K562 (cell line): Measurements from ENCODE around the gene ZCWPW1. TPM values are rescaled to one million over a fixed set of nuclear protein-coding genes. Genes with fewer than 3 reads are reported as not detected.

Source experiments
- FOXK2 ChIP-seq, 2 experiments: fragments of 450-650 bp; IDR thresholded peaks in 1 of 2; conservative IDR thresholded peaks in 1 of 2; 2 replicates each; pipeline ENCODE4 v1.6.1; 2016; ENCODE audit warnings: low read depth in 2 of 2, mild to moderate bottlenecking in 1 of 2
- GTF2E2 ChIP-seq: fragments of 200-800 bp; sonication (Bioruptor generic); IDR thresholded peaks from 2 replicates; pipeline ENCODE4 v1.6.1; 2016; ENCODE audit warnings: missing genetic modification characterization, missing compliant biosample characterization
- HNRNPK ChIP-seq: fragments of 200-400 bp; formaldehyde crosslinking; IDR thresholded peaks from one replicate; pipeline ENCODE4 v1.6.1; 2018; ENCODE audit warnings: mild to moderate bottlenecking, low read depth, low read length; ENCODE audit not compliant: poor library complexity, severe bottlenecking
- RAD21 ChIP-seq, 2 experiments: fragments of 250-450 bp in 1 of 2; fragments of 450-650 bp in 1 of 2; sonication (Bioruptor Pico) in 1 of 2; formaldehyde crosslinking in 1 of 2; IDR thresholded peaks in 1 of 2; conservative IDR thresholded peaks in 1 of 2; 2 replicates each; pipeline versions ENCODE4 v1.4.0 to v1.8.0; 2020 to 2022; ENCODE audit warnings: mild to moderate bottlenecking in 2 of 2, moderate library complexity in 1 of 2
- SMC3 ChIP-seq: conservative IDR thresholded peaks from 2 replicates; pipeline ENCODE4 v1.6.1; 2011; ENCODE audit warnings: low read depth, low read length, improper control_type of control experiment; ENCODE audit not compliant: insufficient read depth
- STAG1 ChIP-seq: sonication (generic); formaldehyde crosslinking; IDR thresholded peaks from 2 replicates; pipeline ENCODE4 v1.5.0; 2020; ENCODE audit warnings: missing genetic modification reagents, borderline replicate concordance
- ZNF561 ChIP-seq: fragments of 450-650 bp; formaldehyde crosslinking; conservative IDR thresholded peaks from 2 replicates; pipeline ENCODE4 v1.4.0; 2020; ENCODE audit warnings: mild to moderate bottlenecking, moderate library complexity
- ZNF584 ChIP-seq: fragments of 200-800 bp; sonication (Bioruptor generic); IDR thresholded peaks from 2 replicates; pipeline ENCODE4 v1.6.1; 2016; ENCODE audit warnings: low read depth, mild to moderate bottlenecking, missing genetic modification characterization, missing compliant biosample characterization
- polyA plus RNA-seq, 8 experiments: library from polyadenylated mRNA; depleted of rRNA in 4 of 8; stranded (reverse) in 5 of 8; unstranded in 3 of 8; fragments of >200 nt; fragmentation: Nextera tagmentation in 2 of 8; fragmentation: Illumina TruSeq in 1 of 8; extraction: Ambion mirVana in 2 of 8; extraction: Trizol in 1 of 8; gene quantifications; 2 replicates each; pipeline versions ENCODE4 v1.2.1 to v1.2.3, GENCODE V29; 2011 to 2014; ENCODE audit warnings: inconsistent platforms in 1 of 8, missing spikeins in 1 of 8
- total RNA-seq, 7 experiments: library from RNA; depleted of rRNA in 6 of 7; stranded (reverse); fragments of >200 nt in 6 of 7; fragmentation: Illumina TruSeq in 2 of 7; extraction: Trizol in 2 of 7; gene quantifications; 2 replicates each; pipeline versions ENCODE4 v1.2.1 to v1.2.3, GENCODE V29; 2011 to 2021; ENCODE audit warnings: low replicate concordance in 1 of 7
- TF ChIP-seq, protein P1 (sequence below), 2 experiments: fragments of 250-450 bp in 1 of 2; fragments of 450-650 bp in 1 of 2; sonication (Bioruptor Pico) in 1 of 2; IDR thresholded peaks; 2 replicates each; pipeline versions ENCODE4 v1.6.1 to v1.8.0; 2016 to 2021; ENCODE audit warnings: mild to moderate bottlenecking in 2 of 2, moderate library complexity in 2 of 2, missing compliant biosample characterization in 1 of 2, missing genetic modification characterization in 1 of 2
- TF ChIP-seq, protein P2 (sequence below): fragments of 200-800 bp; sonication (Bioruptor generic); IDR thresholded peaks from 2 replicates; pipeline ENCODE4 v1.6.1; 2017; ENCODE audit warnings: missing genetic modification characterization, missing compliant biosample characterization
- TF ChIP-seq, protein P3 (sequence below): fragments of 450-650 bp; IDR thresholded peaks from 2 replicates; pipeline ENCODE4 v1.6.1; 2016
- TF ChIP-seq, protein P4 (sequence below): fragments of 450-650 bp; IDR thresholded peaks from 2 replicates; pipeline ENCODE4 v1.6.1; 2014; ENCODE audit warnings: low read depth, mild to moderate bottlenecking, moderate library complexity, borderline replicate concordance
- TF ChIP-seq, protein P5 (sequence below): IDR thresholded peaks from 2 replicates; pipeline ENCODE4 v1.6.1; 2016; ENCODE audit warnings: missing genetic modification characterization, missing compliant biosample characterization

Gene ZCWPW1
- total and polyA plus RNA-seq, 9 of the 15 experiments (the other 6 are each of a cell fraction or from before 2014, with no cell fraction given): 0.18 to 1.7 (median 1.2) TPM

DNA sequence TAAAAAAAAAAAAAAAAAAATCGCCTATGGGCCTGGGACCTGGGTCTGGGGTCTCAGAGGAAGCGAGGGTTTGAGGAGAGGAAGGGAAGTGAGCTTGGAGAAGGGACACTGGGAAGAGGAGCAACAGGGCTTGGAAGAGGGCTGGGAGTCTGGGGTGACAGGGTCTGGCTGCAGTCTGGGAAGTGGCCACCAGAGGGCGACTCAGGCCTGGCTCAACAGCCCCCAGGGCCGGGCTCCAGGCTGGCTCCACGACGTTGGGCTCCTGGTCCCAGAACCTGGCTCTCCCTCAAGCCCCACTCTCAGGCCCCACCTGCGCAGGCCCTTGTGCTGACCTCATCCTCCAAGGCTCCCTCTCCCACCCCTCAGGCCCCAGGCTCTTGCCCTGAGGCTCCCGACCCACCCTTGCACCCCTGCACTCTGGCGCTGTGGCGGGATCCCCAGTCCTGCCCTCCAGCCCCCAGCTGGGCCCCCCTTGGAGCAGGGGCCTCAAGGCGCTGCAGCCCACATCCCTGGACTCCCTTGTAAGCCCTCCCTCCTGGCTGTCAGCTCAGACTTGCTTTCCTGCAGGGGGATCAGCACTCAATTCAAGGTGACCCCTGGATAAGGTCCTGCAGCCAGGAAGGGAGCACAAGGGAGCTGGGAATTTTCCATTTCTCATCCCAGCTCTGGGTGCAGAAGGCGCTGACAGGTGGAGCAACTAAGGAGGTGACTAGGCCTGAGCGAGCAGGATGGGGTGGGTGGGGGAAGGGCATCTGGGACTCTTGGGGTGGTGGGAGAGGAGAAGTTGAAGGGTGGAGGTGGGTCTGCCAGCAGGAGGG lies 40.9 kb upstream of the ZCWPW1 start (continued):
- TF ChIP-seq, protein P1, sequence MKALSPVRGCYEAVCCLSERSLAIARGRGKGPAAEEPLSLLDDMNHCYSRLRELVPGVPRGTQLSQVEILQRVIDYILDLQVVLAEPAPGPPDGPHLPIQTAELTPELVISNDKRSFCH (CRISPR knock-in tag; IDR thresholded peaks at IDR 0.05): no peak
- TF ChIP-seq, protein P1 (tag; IDR thresholded peaks at IDR 0.05): no peak
- TF ChIP-seq, protein P2, sequence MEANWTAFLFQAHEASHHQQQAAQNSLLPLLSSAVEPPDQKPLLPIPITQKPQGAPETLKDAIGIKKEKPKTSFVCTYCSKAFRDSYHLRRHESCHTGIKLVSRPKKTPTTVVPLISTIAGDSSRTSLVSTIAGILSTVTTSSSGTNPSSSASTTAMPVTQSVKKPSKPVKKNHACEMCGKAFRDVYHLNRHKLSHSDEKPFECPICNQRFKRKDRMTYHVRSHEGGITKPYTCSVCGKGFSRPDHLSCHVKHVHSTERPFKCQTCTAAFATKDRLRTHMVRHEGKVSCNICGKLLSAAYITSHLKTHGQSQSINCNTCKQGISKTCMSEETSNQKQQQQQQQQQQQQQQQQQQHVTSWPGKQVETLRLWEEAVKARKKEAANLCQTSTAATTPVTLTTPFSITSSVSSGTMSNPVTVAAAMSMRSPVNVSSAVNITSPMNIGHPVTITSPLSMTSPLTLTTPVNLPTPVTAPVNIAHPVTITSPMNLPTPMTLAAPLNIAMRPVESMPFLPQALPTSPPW: peak; percentile 62
- TF ChIP-seq ZNF584 (no peak), HNRNPK (no peak), GTF2E2 (no peak), FOXK2 (conservative IDR thresholded peaks at IDR 0.05 in 1 of 2, IDR thresholded peaks at IDR 0.05 in 1 of 2; ENCODE audit: low read depth in 2 of 2) (no peak), STAG1 (CRISPR knock-in tag) (peak; percentile 84; the same call in 1 of the 2 replicates), ZNF561 (CRISPR knock-in tag) (no peak), RAD21 (CRISPR knock-in tag; conservative IDR thresholded peaks at IDR 0.05 in 1 of 2, IDR thresholded peaks at IDR 0.05 in 1 of 2) (peak; percentile 92 to 94), SMC3 (peak; percentile 98)
- TF ChIP-seq, protein P3, sequence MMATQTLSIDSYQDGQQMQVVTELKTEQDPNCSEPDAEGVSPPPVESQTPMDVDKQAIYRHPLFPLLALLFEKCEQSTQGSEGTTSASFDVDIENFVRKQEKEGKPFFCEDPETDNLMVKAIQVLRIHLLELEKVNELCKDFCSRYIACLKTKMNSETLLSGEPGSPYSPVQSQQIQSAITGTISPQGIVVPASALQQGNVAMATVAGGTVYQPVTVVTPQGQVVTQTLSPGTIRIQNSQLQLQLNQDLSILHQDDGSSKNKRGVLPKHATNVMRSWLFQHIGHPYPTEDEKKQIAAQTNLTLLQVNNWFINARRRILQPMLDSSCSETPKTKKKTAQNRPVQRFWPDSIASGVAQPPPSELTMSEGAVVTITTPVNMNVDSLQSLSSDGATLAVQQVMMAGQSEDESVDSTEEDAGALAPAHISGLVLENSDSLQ: no peak
- TF ChIP-seq, protein P4, sequence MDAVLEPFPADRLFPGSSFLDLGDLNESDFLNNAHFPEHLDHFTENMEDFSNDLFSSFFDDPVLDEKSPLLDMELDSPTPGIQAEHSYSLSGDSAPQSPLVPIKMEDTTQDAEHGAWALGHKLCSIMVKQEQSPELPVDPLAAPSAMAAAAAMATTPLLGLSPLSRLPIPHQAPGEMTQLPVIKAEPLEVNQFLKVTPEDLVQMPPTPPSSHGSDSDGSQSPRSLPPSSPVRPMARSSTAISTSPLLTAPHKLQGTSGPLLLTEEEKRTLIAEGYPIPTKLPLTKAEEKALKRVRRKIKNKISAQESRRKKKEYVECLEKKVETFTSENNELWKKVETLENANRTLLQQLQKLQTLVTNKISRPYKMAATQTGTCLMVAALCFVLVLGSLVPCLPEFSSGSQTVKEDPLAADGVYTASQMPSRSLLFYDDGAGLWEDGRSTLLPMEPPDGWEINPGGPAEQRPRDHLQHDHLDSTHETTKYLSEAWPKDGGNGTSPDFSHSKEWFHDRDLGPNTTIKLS: no peak
- TF ChIP-seq, protein P5, sequence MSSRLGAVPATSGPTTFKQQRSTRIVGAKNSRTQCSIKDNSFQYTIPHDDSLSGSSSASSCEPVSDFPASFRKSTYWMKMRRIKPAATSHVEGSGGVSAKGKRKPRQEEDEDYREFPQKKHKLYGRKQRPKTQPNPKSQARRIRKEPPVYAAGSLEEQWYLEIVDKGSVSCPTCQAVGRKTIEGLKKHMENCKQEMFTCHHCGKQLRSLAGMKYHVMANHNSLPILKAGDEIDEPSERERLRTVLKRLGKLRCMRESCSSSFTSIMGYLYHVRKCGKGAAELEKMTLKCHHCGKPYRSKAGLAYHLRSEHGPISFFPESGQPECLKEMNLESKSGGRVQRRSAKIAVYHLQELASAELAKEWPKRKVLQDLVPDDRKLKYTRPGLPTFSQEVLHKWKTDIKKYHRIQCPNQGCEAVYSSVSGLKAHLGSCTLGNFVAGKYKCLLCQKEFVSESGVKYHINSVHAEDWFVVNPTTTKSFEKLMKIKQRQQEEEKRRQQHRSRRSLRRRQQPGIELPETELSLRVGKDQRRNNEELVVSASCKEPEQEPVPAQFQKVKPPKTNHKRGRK (tag): no peak
